BLaER1 treated with 17β-estradiol and CSF1 and Interleukin-3, amounts not matched to agents 10 nM and 100 nM (cell line): Measurements from ENCODE around the gene CAVIN3.

ENCODE experiments used
- H3K27ac ChIP-seq, 11 experiments: shearing (Covaris generic); formaldehyde crosslinking; 2 replicates each; pipeline ENCODE4 v1.8.1; 2022
- H3K27me3 ChIP-seq, 11 experiments: shearing (Covaris generic); formaldehyde crosslinking; 2 replicates each; pipeline ENCODE4 v1.8.1; 2022
- H3K36me3 ChIP-seq, 11 experiments: shearing (Covaris generic); formaldehyde crosslinking; 2 replicates each; pipeline ENCODE4 v1.8.1; 2022
- H3K4me1 ChIP-seq, 10 experiments: shearing (Covaris generic); formaldehyde crosslinking; 2 replicates each; pipeline ENCODE4 v1.8.1; 2022
- H3K4me2 ChIP-seq, 11 experiments: shearing (Covaris generic); formaldehyde crosslinking; 2 replicates each; pipeline ENCODE4 v1.8.1; 2022
- H3K4me3 ChIP-seq, 10 experiments: shearing (Covaris generic); formaldehyde crosslinking; 2 replicates each; pipeline ENCODE4 v1.8.1; 2022
- H3K9ac ChIP-seq, 11 experiments: shearing (Covaris generic); formaldehyde crosslinking; 2 replicates each; pipeline ENCODE4 v1.8.1; 2022
- H3K9me3 ChIP-seq, 11 experiments: shearing (Covaris generic); formaldehyde crosslinking; replicated peaks in 1 of 11; 2 replicates each; pipeline ENCODE4 v1.8.1; 2022
- H4K20me1 ChIP-seq, 11 experiments: shearing (Covaris generic); formaldehyde crosslinking; 2 replicates each; pipeline ENCODE4 v1.8.1; 2022
- Cebpa-rat ChIP-seq, 11 experiments: shearing (Covaris generic); IDR thresholded peaks; 2 replicates each; pipeline ENCODE4 v1.8.1; 2022

The CAVIN3 gene

DNA sequence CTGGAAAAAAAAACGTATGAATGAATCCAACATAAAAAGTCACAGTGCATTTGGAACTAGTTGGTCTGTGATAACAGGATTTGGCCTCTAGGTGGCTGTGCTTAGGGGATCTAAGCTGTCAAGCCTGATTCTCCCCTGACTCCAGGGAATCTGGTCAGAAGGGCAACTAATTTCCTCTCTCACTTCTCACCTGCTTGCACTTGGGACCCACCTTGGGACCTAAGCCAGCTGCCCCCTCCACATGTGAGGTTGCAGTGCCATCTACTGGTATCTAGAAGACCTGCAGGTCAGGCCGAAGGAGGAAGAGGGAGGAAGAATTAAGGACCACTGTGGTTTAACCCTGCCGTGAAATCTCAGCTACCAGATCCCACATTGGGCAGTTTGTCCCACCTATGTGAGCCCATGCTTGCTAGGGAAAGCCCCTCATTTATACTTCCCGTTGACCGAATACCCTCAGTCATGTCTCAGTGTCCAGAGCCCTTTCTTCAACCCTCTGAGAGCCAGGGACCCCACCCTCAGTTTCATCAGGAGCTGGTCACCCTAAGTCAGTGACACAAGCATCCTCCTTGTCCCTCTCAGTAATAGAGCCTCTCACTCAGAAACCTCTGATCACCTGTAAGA is 33.2 kb upstream of the CAVIN3 start:
- Histone ChIP-seq H4K20me1 (no peaks in the 10 kb centered on the region), H3K9ac (no peak overlapping the region; a peak in 1 of 22 replicates), H3K4me2 (no peak overlapping the region), H3K27ac (no peak overlapping the region), H3K9me3 (no peaks in the 10 kb centered on the region), H3K27me3 (no peaks in the 10 kb centered on the region), H3K4me3 (no peak overlapping the region), H3K36me3 (no peaks in the 10 kb centered on the region), H3K4me1 (peaks cover 0 to 14% (median 0%) of the 10 kb centered on the region in 10 experiments; a peak in 6 of 20 replicates)
- no peak for TF ChIP-seq Cebpa-rat (IDR thresholded peaks at IDR 0.05)

DNA sequence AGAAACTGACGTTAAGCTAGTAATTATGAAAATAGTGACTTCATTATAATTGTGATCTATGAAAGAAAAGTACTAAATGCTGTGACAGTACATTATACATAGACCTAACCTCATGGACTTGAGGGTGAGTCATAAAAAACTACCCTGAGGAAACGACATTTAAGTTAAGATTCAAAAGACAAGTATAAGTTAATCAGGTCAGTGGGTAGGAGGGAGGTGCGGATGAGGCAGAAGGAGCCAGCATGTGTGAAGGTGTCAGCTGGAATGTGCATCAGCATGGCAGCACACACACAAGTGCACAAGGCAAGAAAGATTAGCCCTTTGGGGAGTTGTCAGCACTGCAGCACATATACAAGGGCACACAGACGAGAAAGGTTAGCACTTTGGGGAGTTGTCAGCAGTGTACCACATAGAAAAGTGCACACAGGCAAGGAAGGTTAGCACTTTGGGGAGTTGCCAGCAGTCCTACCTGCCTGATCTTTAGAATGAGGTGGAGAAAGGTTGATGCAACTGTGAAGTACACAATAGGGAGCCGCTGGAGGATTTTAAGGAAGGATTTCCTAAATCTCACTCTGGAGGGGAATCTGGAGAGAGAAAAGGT is 31.6 kb upstream of the CAVIN3 start:
- TF ChIP-seq Cebpa-rat (IDR thresholded peaks at IDR 0.05), result no peak
- Histone ChIP-seq H3K4me2 (no peak overlapping the region), H3K9me3 (no peaks in the 10 kb centered on the region), H4K20me1 (no peaks in the 10 kb centered on the region), H3K27ac (no peak overlapping the region), H3K27me3 (no peaks in the 10 kb centered on the region), H3K4me3 (no peak overlapping the region), H3K4me1 (peaks cover 0 to 5% (median 0%) of the 10 kb centered on the region in 10 experiments; a peak in 6 of 20 replicates), H3K9ac (no peak overlapping the region), H3K36me3 (no peaks in the 10 kb centered on the region)

DNA sequence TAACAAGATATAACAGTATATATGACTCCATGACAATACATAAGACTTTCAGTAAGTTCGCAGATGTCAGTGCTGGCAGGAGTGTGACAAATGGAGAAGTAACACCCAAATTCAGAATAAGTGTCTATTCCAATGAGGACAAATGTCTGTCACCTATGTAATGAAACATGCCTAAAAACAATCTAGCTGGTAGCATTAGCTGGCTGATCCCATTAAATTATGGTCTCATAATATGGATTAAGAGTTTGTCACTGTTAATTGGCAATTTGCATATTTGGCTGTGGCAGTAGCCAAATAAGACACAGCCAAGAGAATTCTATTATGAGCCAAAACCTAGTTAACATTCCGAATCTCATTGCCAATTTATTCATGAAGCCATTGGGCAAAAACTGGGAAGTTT is 30.2 kb upstream of the CAVIN3 start:
- H3K27ac ChIP-seq, result no peak overlapping the region
- no peaks in the 10 kb centered on the region for H3K36me3 ChIP-seq
- no peaks in the 10 kb centered on the region for H3K4me1 ChIP-seq
- no peaks in the 10 kb centered on the region for H3K27me3 ChIP-seq
- H3K4me3 ChIP-seq, result no peak overlapping the region
- no peak overlapping the region for H3K9ac ChIP-seq
- no peaks in the 10 kb centered on the region for H4K20me1 ChIP-seq
- H3K4me2 ChIP-seq, result no peak overlapping the region
- H3K9me3 ChIP-seq, result no peaks in the 10 kb centered on the region
- no peak for TF ChIP-seq Cebpa-rat (IDR thresholded peaks at IDR 0.05)

DNA sequence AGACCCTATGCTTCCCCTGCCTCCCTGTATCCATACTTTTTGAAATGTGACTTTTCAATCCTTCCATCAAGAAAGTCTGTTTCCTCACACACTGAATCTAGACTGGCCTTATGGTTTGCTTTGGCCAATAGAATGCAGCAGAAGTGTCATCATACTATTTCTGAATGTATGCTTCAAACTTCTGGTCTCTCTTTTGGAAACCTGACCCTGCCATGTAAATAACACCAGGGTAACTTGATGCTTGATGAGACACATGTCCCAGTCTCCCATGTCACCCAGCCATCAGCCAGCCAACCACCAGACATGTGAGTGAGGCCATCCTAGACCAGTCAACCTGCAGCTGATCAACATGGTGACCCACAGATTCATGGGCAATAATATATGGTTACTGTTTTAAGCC is 29.7 kb upstream of the CAVIN3 start:
- H3K27ac ChIP-seq, result no peak overlapping the region
- no peaks in the 10 kb centered on the region for H3K4me1 ChIP-seq
- no peak overlapping the region for H3K4me2 ChIP-seq
- no peaks in the 10 kb centered on the region for H3K36me3 ChIP-seq
- no peaks in the 10 kb centered on the region for H3K9me3 ChIP-seq
- no peak overlapping the region for H3K9ac ChIP-seq
- H3K4me3 ChIP-seq, result no peak overlapping the region
- H3K27me3 ChIP-seq, result no peaks in the 10 kb centered on the region
- TF ChIP-seq Cebpa-rat (IDR thresholded peaks at IDR 0.05), result no peak
- no peaks in the 10 kb centered on the region for H4K20me1 ChIP-seq

DNA sequence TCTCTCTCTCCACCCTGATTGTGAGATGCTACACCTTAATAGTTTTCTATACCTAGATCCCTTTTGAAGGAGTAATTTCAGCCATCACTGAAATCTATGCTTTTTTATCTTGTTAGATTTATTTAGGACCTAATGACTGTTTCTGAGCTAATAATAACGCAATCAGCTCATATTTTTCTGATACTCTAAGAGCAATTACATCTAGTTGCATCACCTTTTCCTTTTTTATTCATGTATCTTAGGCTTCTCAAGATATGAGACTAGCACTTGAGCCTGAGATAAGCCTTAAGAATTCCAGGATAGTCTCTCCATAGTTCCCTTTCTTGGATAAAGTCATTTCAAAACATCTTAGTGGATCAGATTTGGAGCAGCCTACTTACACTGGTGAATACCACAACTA is 25.1 kb upstream of the CAVIN3 start:
- H3K27me3 ChIP-seq, result no peaks in the 10 kb centered on the region
- no peak for TF ChIP-seq Cebpa-rat (IDR thresholded peaks at IDR 0.05)
- no peak overlapping the region for H3K27ac ChIP-seq
- no peak overlapping the region for H3K4me3 ChIP-seq
- H4K20me1 ChIP-seq, result no peaks in the 10 kb centered on the region
- H3K36me3 ChIP-seq, result no peaks in the 10 kb centered on the region
- no peaks in the 10 kb centered on the region for H3K9me3 ChIP-seq
- no peak overlapping the region for H3K9ac ChIP-seq
- no peak overlapping the region for H3K4me2 ChIP-seq
- no peaks in the 10 kb centered on the region for H3K4me1 ChIP-seq

DNA sequence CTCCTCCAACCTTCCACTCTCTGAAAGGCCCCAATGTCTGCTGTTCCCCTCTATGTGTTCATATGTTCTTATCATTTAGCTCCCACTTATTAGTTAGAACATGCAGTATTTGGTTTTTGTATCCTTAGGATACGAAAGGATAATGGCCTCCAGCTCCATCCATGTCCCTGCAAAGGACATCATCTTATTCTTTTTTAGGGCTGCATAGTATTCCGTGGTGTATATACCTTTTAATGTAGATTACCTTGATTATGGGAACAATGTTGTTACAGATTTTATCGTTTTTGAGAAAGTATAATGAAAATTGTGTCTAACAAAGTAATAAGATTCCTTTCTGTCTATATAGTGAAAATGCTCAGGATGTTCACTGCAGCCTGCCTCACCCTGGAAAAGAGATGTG is 16.0 kb upstream of the CAVIN3 start:
- H3K4me2 ChIP-seq, result no peak overlapping the region
- peaks cover 0 to 6% (median 0%) of the 10 kb centered on the region in 11 experiments; a peak in 3 of 22 replicates for H3K9me3 ChIP-seq
- no peak for TF ChIP-seq Cebpa-rat (IDR thresholded peaks at IDR 0.05)
- H3K9ac ChIP-seq, result no peak overlapping the region
- H3K36me3 ChIP-seq, result no peaks in the 10 kb centered on the region
- no peaks in the 10 kb centered on the region for H3K27me3 ChIP-seq
- no peak overlapping the region for H3K27ac ChIP-seq
- H3K4me1 ChIP-seq, result no peaks in the 10 kb centered on the region
- H4K20me1 ChIP-seq, result no peaks in the 10 kb centered on the region
- H3K4me3 ChIP-seq, result no peak overlapping the region

DNA sequence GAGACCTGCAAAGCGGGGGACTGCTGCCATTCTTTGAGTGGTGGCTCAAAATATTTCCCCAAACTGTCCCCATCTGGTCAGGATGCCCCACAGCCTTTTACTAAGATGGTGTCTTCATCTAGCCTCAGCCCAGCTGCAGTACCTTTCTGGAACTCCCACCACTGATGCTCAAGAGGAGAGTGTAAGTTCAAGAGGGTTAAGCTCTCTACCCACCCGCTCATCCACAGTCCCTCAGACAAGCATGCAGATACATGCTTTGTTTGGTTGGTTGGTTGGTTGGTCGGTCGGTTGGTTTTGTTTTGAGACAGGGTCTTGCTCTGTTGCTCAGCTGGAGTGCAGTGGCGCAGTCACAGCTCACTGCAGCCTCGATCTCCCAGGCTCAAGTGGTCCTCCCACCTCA is 14.5 kb upstream of the CAVIN3 start:
- Histone ChIP-seq H3K27me3 (no peaks in the 10 kb centered on the region), H3K9me3 (peaks cover 0 to 6% (median 0%) of the 10 kb centered on the region in 11 experiments; a peak in 3 of 22 replicates), H3K9ac (no peak overlapping the region), H3K27ac (no peak overlapping the region), H3K4me3 (no peak overlapping the region), H3K4me2 (no peak overlapping the region), H3K36me3 (no peaks in the 10 kb centered on the region), H3K4me1 (peaks cover 0 to 2% (median 0%) of the 10 kb centered on the region in 10 experiments; a peak in 3 of 20 replicates), H4K20me1 (no peaks in the 10 kb centered on the region)
- no peak for TF ChIP-seq Cebpa-rat (IDR thresholded peaks at IDR 0.05)

DNA sequence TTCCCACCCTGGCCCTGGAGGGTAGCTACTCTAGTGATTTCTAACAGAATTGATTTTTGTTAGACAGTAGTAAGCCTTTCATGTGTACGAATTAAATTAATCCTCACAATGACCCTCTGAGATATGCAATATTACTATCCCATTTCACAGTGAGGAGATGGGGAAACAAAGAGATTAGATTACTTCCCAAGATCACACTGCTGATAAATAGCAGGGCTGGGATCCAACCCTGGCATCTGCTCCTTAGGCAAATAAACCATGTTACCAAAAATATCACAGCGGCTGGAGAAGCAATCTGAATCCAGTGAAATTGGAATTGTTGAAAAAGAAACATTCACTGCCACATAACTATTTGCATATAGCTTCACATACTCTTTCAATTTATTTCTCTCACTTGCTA is 12.8 kb upstream of the CAVIN3 start:
- no peaks in the 10 kb centered on the region for H3K27me3 ChIP-seq
- no peaks in the 10 kb centered on the region for H4K20me1 ChIP-seq
- peaks cover 0 to 6% (median 0%) of the 10 kb centered on the region in 11 experiments; a peak in 3 of 22 replicates for H3K9me3 ChIP-seq
- no peak overlapping the region for H3K4me3 ChIP-seq
- no peak for TF ChIP-seq Cebpa-rat (IDR thresholded peaks at IDR 0.05)
- H3K4me1 ChIP-seq, result peaks cover 0 to 6% (median 0%) of the 10 kb centered on the region in 10 experiments; a peak in 4 of 20 replicates
- H3K4me2 ChIP-seq, result no peak overlapping the region
- no peak overlapping the region for H3K9ac ChIP-seq
- H3K27ac ChIP-seq, result no peak overlapping the region
- no peaks in the 10 kb centered on the region for H3K36me3 ChIP-seq

DNA sequence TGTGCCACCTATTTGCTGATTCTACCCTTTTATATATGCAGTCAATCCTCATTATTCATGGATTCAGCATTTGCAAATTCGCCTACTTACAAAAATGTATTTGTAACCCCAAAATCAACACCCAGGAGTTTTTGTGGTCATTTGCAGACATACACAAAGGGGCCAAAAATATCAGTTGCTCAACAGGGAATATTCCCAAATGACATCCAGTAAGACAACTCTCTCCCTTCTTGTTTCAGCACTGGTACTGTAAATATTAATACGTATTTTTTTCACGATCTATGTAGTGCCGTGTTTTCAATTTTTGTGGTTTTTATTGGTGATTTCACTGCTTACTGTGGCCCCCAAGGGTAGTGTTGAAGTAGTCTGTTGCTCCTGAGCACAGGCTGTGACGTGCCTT is 11.8 kb upstream of the CAVIN3 start:
- no peak overlapping the region for H3K27ac ChIP-seq
- H3K9me3 ChIP-seq, result peaks cover 0 to 6% (median 0%) of the 10 kb centered on the region in 11 experiments; a peak in 3 of 22 replicates
- H3K9ac ChIP-seq, result no peak overlapping the region
- no peak overlapping the region for H3K4me3 ChIP-seq
- TF ChIP-seq Cebpa-rat (IDR thresholded peaks at IDR 0.05), result no peak
- H3K4me2 ChIP-seq, result no peak overlapping the region
- no peaks in the 10 kb centered on the region for H3K36me3 ChIP-seq
- no peaks in the 10 kb centered on the region for H4K20me1 ChIP-seq
- H3K4me1 ChIP-seq, result peaks cover 0 to 6% (median 0%) of the 10 kb centered on the region in 10 experiments; a peak in 4 of 20 replicates
- no peaks in the 10 kb centered on the region for H3K27me3 ChIP-seq

DNA sequence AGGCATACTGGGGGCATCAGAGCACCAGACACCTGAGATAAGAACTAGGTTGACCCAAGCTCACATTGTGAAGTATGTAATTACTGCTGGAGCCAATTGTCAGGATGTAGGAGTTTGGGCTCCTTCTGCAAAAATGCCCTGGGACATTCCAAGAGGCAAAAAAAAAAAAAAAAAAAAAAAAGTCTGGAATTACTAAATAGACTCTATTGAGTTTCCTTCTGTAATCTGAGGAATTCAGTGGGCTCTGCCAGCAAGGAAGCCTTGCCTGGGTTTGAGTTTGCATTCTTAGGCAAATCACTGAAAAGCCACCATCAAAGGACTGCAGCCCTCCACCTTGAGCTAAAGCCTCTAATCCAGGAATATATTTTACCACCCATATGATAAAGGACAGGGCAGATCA is 8.0 kb upstream of the CAVIN3 start:
- no peak overlapping the region for H3K4me3 ChIP-seq
- H3K36me3 ChIP-seq, result no peaks in the 10 kb centered on the region
- no peak overlapping the region for H3K27ac ChIP-seq
- no peak overlapping the region for H3K4me2 ChIP-seq
- TF ChIP-seq Cebpa-rat (IDR thresholded peaks at IDR 0.05), result no peak
- no peaks in the 10 kb centered on the region for H3K27me3 ChIP-seq
- H3K9me3 ChIP-seq, result no peaks in the 10 kb centered on the region
- H3K4me1 ChIP-seq, result peaks cover 0 to 6% (median 0%) of the 10 kb centered on the region in 10 experiments; a peak in 4 of 20 replicates
- no peaks in the 10 kb centered on the region for H4K20me1 ChIP-seq
- no peak overlapping the region for H3K9ac ChIP-seq
